IMR-90 (cell line): ENCODE measurements around the gene RASSF3. TPM values are rescaled to one million over a fixed set of nuclear protein-coding genes. Genes with fewer than 3 reads are reported as not detected.

ENCODE experiments used
- ATAC-seq: fragments of 200-7000 bp; cut with Tn5 transposase; 2 replicates; pipeline ENCODE4 v1.9.1; 2020; ENCODE audit warnings: low read depth, mild to moderate bottlenecking, moderate library complexity
- BruUV-seq: library from RNA; stranded (reverse); fragments of 400-500 nt; replicated peaks from 2 replicates; lab custom pipeline; 2021; lab: Mats Ljungman, UMichigan
- CTCF ChIA-PET: fragments of 300-600 bp; formaldehyde crosslinking; extraction: SDS; loops from one replicate; lab custom pipeline; 2021; ENCODE audit warnings: antibody characterized with exemption; lab: Yijun Ruan, JAX
- POLR2A ChIA-PET: fragments of 300-600 bp; sonication (Branson Sonifier 250); formaldehyde crosslinking; loops from one replicate; lab custom pipeline; 2022; ENCODE audit warnings: antibody characterized with exemption; ENCODE audit not compliant: unreplicated experiment; lab: Charles Lee
- DNase-seq: peaks from one replicate; pipeline ENCODE4 v3.0.0; 2013
- H2AFZ ChIP-seq: replicated peaks from 2 replicates; pipeline ENCODE3; 2013; ENCODE audit warnings: low read length, mild to moderate bottlenecking; ENCODE audit not compliant: poor library complexity
- H2AK5ac ChIP-seq: 2 replicates; pipeline ENCODE4 v1.6.1; 2013; ENCODE audit warnings: low read depth, low read length, inconsistent platforms
- H2AK9ac ChIP-seq: replicated peaks from 2 replicates; pipeline ENCODE3; 2013; ENCODE audit warnings: mild to moderate bottlenecking, low read depth, low read length, moderate library complexity; ENCODE audit not compliant: poor library complexity
- H2BK120ac ChIP-seq: 2 replicates; pipeline ENCODE4 v1.6.1; 2013; ENCODE audit warnings: low read depth, low read length, inconsistent platforms
- H2BK15ac ChIP-seq: 3 replicates; pipeline ENCODE4 v1.6.1; 2013; ENCODE audit warnings: low read depth, low read length, inconsistent platforms
- H2BK20ac ChIP-seq: 2 replicates; pipeline ENCODE4 v1.6.1; 2013; ENCODE audit warnings: low read depth, mild to moderate bottlenecking, inconsistent platforms, low read length, moderate library complexity
- H2BK5ac ChIP-seq: 2 replicates; pipeline ENCODE4 v1.6.1; 2013; ENCODE audit warnings: mild to moderate bottlenecking, low read depth, low read length, inconsistent platforms; ENCODE audit not compliant: poor library complexity, severe bottlenecking
- H3K14ac ChIP-seq: replicated peaks from 2 replicates; pipeline ENCODE4 v1.6.1; 2013; ENCODE audit warnings: low read depth, low read length, inconsistent platforms
- H3K18ac ChIP-seq: 2 replicates; pipeline ENCODE4 v1.6.1; 2013; ENCODE audit warnings: low read depth, low read length, control low read depth
- H3K23ac ChIP-seq: 2 replicates; pipeline ENCODE4 v1.6.1; 2013; ENCODE audit warnings: low read depth, low read length, inconsistent platforms
- H3K27ac ChIP-seq: 2 replicates; pipeline ENCODE4 v1.5.1; 2013; ENCODE audit warnings: mild to moderate bottlenecking, control low read depth, low read length; ENCODE audit not compliant: insufficient read depth
- H3K27me3 ChIP-seq: 2 replicates; pipeline ENCODE4 v1.6.1; 2013; ENCODE audit warnings: low read length; ENCODE audit not compliant: control insufficient read depth, insufficient read depth
- H3K36me3 ChIP-seq: 2 replicates; pipeline ENCODE4 v1.6.1; 2013; ENCODE audit warnings: low read length, mixed read lengths; ENCODE audit not compliant: control insufficient read depth, insufficient read depth
- H3K4ac ChIP-seq: 2 replicates; pipeline ENCODE4 v1.6.1; 2013; ENCODE audit warnings: low read depth, low read length, inconsistent platforms
- H3K4me1 ChIP-seq: 2 replicates; pipeline ENCODE4 v1.6.1; 2013; ENCODE audit warnings: low read length, mixed read lengths; ENCODE audit not compliant: control insufficient read depth, insufficient read depth
- H3K4me2 ChIP-seq: 2 replicates; pipeline ENCODE4 v1.6.1; 2013; ENCODE audit warnings: low read depth, mild to moderate bottlenecking, control low read depth, low read length, moderate library complexity
- H3K4me3 ChIP-seq: 2 replicates; pipeline ENCODE4 v1.5.1; 2013; ENCODE audit warnings: low read depth, mild to moderate bottlenecking, control low read depth, low read length, moderate library complexity; ENCODE audit not compliant: insufficient read depth
- H3K56ac ChIP-seq: 2 replicates; pipeline ENCODE4 v1.6.1; 2013; ENCODE audit warnings: low read length, inconsistent platforms; ENCODE audit not compliant: insufficient read depth; ENCODE audit errors: extremely low read depth
- H3K79me1 ChIP-seq, 2 experiments: 2 replicates each; pipeline ENCODE4 v1.6.1; 2013; ENCODE audit warnings: low read length in 2 of 2, inconsistent platforms in 1 of 2, low read depth in 1 of 2
- H3K9ac ChIP-seq: 2 replicates; pipeline ENCODE4 v1.6.1; 2013; ENCODE audit warnings: low read depth, low read length, control low read depth
- H3K9me1 ChIP-seq: 2 replicates; pipeline ENCODE4 v1.6.1; 2013; ENCODE audit warnings: low read length, inconsistent platforms; ENCODE audit not compliant: insufficient read depth
- H3K9me3 ChIP-seq: 2 replicates; pipeline ENCODE4 v1.6.1; 2013; ENCODE audit warnings: low read length; ENCODE audit not compliant: control insufficient read depth, insufficient read depth
- H4K20me1 ChIP-seq: 2 replicates; pipeline ENCODE4 v1.6.1; 2013; ENCODE audit warnings: low read length, inconsistent platforms; ENCODE audit not compliant: insufficient read depth
- H4K5ac ChIP-seq: 2 replicates; pipeline ENCODE4 v1.6.1; 2013; ENCODE audit warnings: mild to moderate bottlenecking, low read depth, low read length, control low read depth
- H4K8ac ChIP-seq, 2 experiments: 2 replicates each; pipeline ENCODE4 v1.6.1; 2013; ENCODE audit warnings: low read depth in 2 of 2, low read length in 2 of 2, control low read depth in 1 of 2, inconsistent platforms in 1 of 2
- H4K91ac ChIP-seq: 2 replicates; pipeline ENCODE4 v1.6.1; 2013; ENCODE audit warnings: low read depth, low read length, inconsistent platforms; ENCODE audit not compliant: insufficient read depth
- FOS ChIP-seq: fragments of 150-350 bp; IDR thresholded peaks from 2 replicates; pipeline ENCODE4 v1.6.1; 2016; ENCODE audit warnings: low read depth, low read length
- RCOR1 ChIP-seq: IDR thresholded peaks from 2 replicates; pipeline ENCODE4 v1.6.1; 2012; ENCODE audit warnings: mild to moderate bottlenecking, low read length, improper control_type of control experiment; ENCODE audit not compliant: insufficient replicate concordance
- RFX5 ChIP-seq: IDR thresholded peaks from 2 replicates; pipeline ENCODE4 v1.8.0; 2012; ENCODE audit warnings: low read depth, mild to moderate bottlenecking, low read length, moderate library complexity
- SMC3 ChIP-seq: fragments of 150-350 bp; IDR thresholded peaks from 2 replicates; pipeline ENCODE4 v1.6.1; 2016; ENCODE audit warnings: low read depth, mild to moderate bottlenecking, antibody characterized with exemption, low read length, moderate library complexity
- WGBS, 2 experiments: methylation state at CpG; one replicate each; pipeline versions ENCODE4 v1.1.5 to v1.1.7; 2013; ENCODE audit warnings: missing lambda C conversion rate in 2 of 2; ENCODE audit not compliant: insufficient read length in 1 of 2; ENCODE audit errors: extremely low coverage in 2 of 2; 5-methylcytosine and 5-hydroxymethylcytosine counted together
- dilution Hi-C: fragments of 300-500 bp; cut with HindIII; formaldehyde crosslinking; loops from one replicate; pipeline ENCODE4 v1.14.3; 2018; ENCODE audit warnings: low sequenced_read_pairs; ENCODE audit not compliant: unreplicated experiment
- in situ Hi-C: fragments of 300-500 bp; cut with MboI; formaldehyde crosslinking; loops from 3 replicates; pipeline ENCODE4 v1.14.3; 2019; ENCODE audit warnings: low sequenced_read_pairs, inconsistent platforms, mixed read lengths
- intact Hi-C: fragments of 100-400 bp; cut with micrococcal nuclease; formaldehyde crosslinking; loops from 2 replicates; pipeline ENCODE4 v1.10.0; 2022
- polyA plus RNA-seq, 3 experiments: library from polyadenylated mRNA; depleted of rRNA; stranded (reverse); fragments of >200 nt; gene quantifications; 2 replicates each; pipeline ENCODE4 v1.2.3, GENCODE V29; 2012; ENCODE audit warnings: low replicate concordance in 1 of 3
- total RNA-seq: library from RNA; depleted of rRNA; stranded (reverse); fragments of >200 nt; gene quantifications from 2 replicates; pipeline ENCODE4 v1.2.3, GENCODE V29; 2012

The RASSF3 gene
- total and polyA plus RNA-seq, 2 of the 4 experiments (the other 2 are of a cell fraction) = 18.7 to 39.3 TPM

- H3K23ac ChIP-seq = no peak overlapping the region
- H3K4me3 ChIP-seq = no peak overlapping the region
- no peak overlapping the region for H3K27ac ChIP-seq
- no peak overlapping the region for H2BK20ac ChIP-seq
- no peak overlapping the region for H4K8ac ChIP-seq
- DNase-seq = no peak
- H4K5ac ChIP-seq = no peak overlapping the region
- no peak overlapping the region for H3K56ac ChIP-seq
- no peak overlapping the region for H3K4me2 ChIP-seq
- peak overlapping the region; percentile 2; the same call in 1 of the 2 replicates for H4K91ac ChIP-seq
- 75% methylated on average over 8 of the region's 18 CpGs; no CpG with 5 or more reads in 1 of the 2 experiments for WGBS, 2 experiments
- no peak overlapping the region for H3K9ac ChIP-seq
- H3K18ac ChIP-seq = no peak overlapping the region
- ChIA-PET POLR2A (no interaction called here), CTCF (interaction anchor here (4.4 kb wide), 1 partner anchor 146 kb away, joined by 27 read pairs; no protein-coding TSS in a partner anchor)
- H2AFZ ChIP-seq = no peak overlapping the region
- no peak overlapping the region for H2BK120ac ChIP-seq
- no peak for TF ChIP-seq SMC3
- no peak for TF ChIP-seq RCOR1
- no peak for TF ChIP-seq FOS
- TF ChIP-seq RFX5 = no peak
- no peak overlapping the region for H2BK5ac ChIP-seq
- in situ Hi-C loops (no loop called here), intact Hi-C loops (no loop called here), dilution Hi-C loops (no loop called here)
- H2AK5ac ChIP-seq = no peak overlapping the region
- H3K4ac ChIP-seq = no peak overlapping the region
- peaks cover 11% of the 10 kb centered on the region for H4K20me1 ChIP-seq
- BruUV-seq = no TSS peak
- H3K4me1 ChIP-seq = peaks cover 4% of the 10 kb centered on the region
- H2BK15ac ChIP-seq = no peak overlapping the region
- ATAC-seq = no peak
- no peaks in the 10 kb centered on the region for H3K27me3 ChIP-seq
- no peaks in the 10 kb centered on the region for H3K9me3 ChIP-seq
- peaks cover 10 to 46% of the 10 kb centered on the region in 2 experiments for H3K79me1 ChIP-seq
- peaks cover 13% of the 10 kb centered on the region for H3K36me3 ChIP-seq
- peak overlapping the region; percentile 9 for H2AK9ac ChIP-seq
- peaks cover 3% of the 10 kb centered on the region; the same call in 1 of the 2 replicates for H3K9me1 ChIP-seq
- H3K14ac ChIP-seq = no peak overlapping the region
Observed at GRCh38 chr12:64694130-64695040, 84.1 kb downstream of the RASSF3 start.
